ENCODE measurements around the gene MRLN. TPM values are rescaled to one million over a fixed set of nuclear protein-coding genes. Genes with fewer than 3 reads are reported as not detected.

MRLN gene
- not detected in 2 replicates for total RNA-seq

GRCh38 chr10:59753267-59753666 is at the start of gene MRLN:
Gene MRLN (minus strand): TSS chr10:59753455.

GRCh38 chr10:59709395-59710125 is 43.7 kb downstream of the MRLN start, which contains the start of gene SLC16A9:
Gene SLC16A9 (minus strand): TSS chr10:59709850. CDS start chr10:59684291, 25,559 bp downstream.

Other genes starting within 250 kb of the MRLN start
- gene SLC16A9, start 43.6 kb downstream of the MRLN start, total RNA-seq: under 0.01 and 0.67 TPM in 2 replicates
- gene CCDC6, start 153.1 kb upstream of the MRLN start, total RNA-seq: 28.1 and 36.4 TPM in 2 replicates

All from vein endothelial cell (primary cell).